PC-3 (cell line): Measurements from ENCODE around the gene RTN4RL2. TPM values are rescaled to one million over a fixed set of nuclear protein-coding genes. Genes with fewer than 3 reads are reported as not detected.
A peak's percentile ranks its signal among the peaks of the same experiment; 100 is the strongest.

Experiments
- ATAC-seq: fragments of 200-7000 bp; cut with Tn5 transposase; 2 replicates; pipeline ENCODE4 v1.9.1; 2020; ENCODE audit warnings: mild to moderate bottlenecking, moderate library complexity
- BruUV-seq: library from RNA; stranded (reverse); fragments of 400-500 nt; replicated peaks from 2 replicates; lab custom pipeline; 2021; lab: Mats Ljungman, UMichigan
- CTCF ChIA-PET: fragments of 300-600 bp; sonication (Branson Sonifier 250); formaldehyde crosslinking; loops from one replicate; lab custom pipeline; 2022; ENCODE audit warnings: antibody characterized with exemption; lab: Charles Lee
- POLR2A ChIA-PET: fragments of 300-600 bp; sonication (Branson Sonifier 250); formaldehyde crosslinking; loops from one replicate; lab custom pipeline; 2022; ENCODE audit warnings: antibody characterized with exemption; ENCODE audit not compliant: unreplicated experiment; lab: Charles Lee
- DNase-seq: peaks from one replicate; pipeline ENCODE4 v3.0.0-alpha.2; 2015
- H2AFZ ChIP-seq: fragments of 300-600 bp; sonication (generic); 2 replicates; pipeline ENCODE4 v1.6.0; 2016; ENCODE audit warnings: antibody characterized with exemption, low read length
- H3F3A ChIP-seq: fragments of 300-600 bp; sonication (generic); one replicate; pipeline ENCODE4 v1.6.0; 2017; ENCODE audit warnings: antibody characterized with exemption, low read length, control low read depth, mild to moderate bottlenecking; ENCODE audit not compliant: unreplicated experiment
- H3K27ac ChIP-seq: fragments of 300-600 bp; sonication (generic); 2 replicates; pipeline ENCODE4 v1.5.1; 2016; ENCODE audit warnings: mild to moderate bottlenecking, low read length
- H3K27me3 ChIP-seq: fragments of 300-600 bp; sonication (generic); 2 replicates; pipeline ENCODE4 v1.6.1; 2016; ENCODE audit warnings: low read length, mixed read lengths
- H3K36me3 ChIP-seq: fragments of 300-600 bp; sonication (generic); 2 replicates; pipeline ENCODE4 v1.6.1; 2016; ENCODE audit warnings: low read depth, mixed run types, low read length, mixed read lengths
- H3K4me1 ChIP-seq: fragments of 300-600 bp; sonication (generic); 2 replicates; pipeline ENCODE4 v1.5.1; 2016; ENCODE audit warnings: low read length; ENCODE audit not compliant: insufficient read depth
- H3K4me2 ChIP-seq: fragments of 300-600 bp; sonication (generic); 2 replicates; pipeline ENCODE4 v1.6.0; 2016; ENCODE audit warnings: low read length
- H3K4me3 ChIP-seq: fragments of 300-600 bp; sonication (generic); 2 replicates; pipeline ENCODE4 v1.5.1; 2016; ENCODE audit warnings: mild to moderate bottlenecking, low read length, mixed read lengths
- H3K79me2 ChIP-seq: fragments of 300-600 bp; sonication (generic); 2 replicates; pipeline ENCODE4 v1.6.1; 2017; ENCODE audit warnings: low read length, mixed read lengths
- H3K9ac ChIP-seq: fragments of 300-600 bp; sonication (generic); 2 replicates; pipeline ENCODE4 v1.6.0; 2016; ENCODE audit warnings: mild to moderate bottlenecking, low read length
- H3K9me2 ChIP-seq: fragments of 300-600 bp; sonication (generic); replicated peaks from 2 replicates; pipeline ENCODE4 v1.6.1; 2016; ENCODE audit warnings: mixed run types, low read length, mixed read lengths
- H3K9me3 ChIP-seq: fragments of 300-600 bp; sonication (generic); 2 replicates; pipeline ENCODE4 v1.6.1; 2016; ENCODE audit warnings: low read length, mixed read lengths
- H4K20me1 ChIP-seq: fragments of 300-600 bp; sonication (generic); 2 replicates; pipeline ENCODE4 v1.6.1; 2016; ENCODE audit warnings: low read length, mixed read lengths
- EZH2 ChIP-seq: fragments of 300-600 bp; sonication (generic); IDR thresholded peaks from one replicate; pipeline ENCODE4 v1.6.1; 2017; ENCODE audit warnings: antibody characterized with exemption, mild to moderate bottlenecking, low read length; ENCODE audit not compliant: unreplicated experiment
- EZH2phosphoT487 ChIP-seq: fragments of 300-600 bp; sonication (generic); IDR thresholded peaks from 2 replicates; pipeline ENCODE4 v1.6.1; 2018; ENCODE audit warnings: mild to moderate bottlenecking, antibody characterized with exemption, low read length, borderline replicate concordance
- intact Hi-C: fragments of 100-400 bp; cut with micrococcal nuclease; formaldehyde crosslinking; loops from 2 replicates; pipeline ENCODE4 v1.9.0; 2023
- total RNA-seq: library from RNA; depleted of rRNA; stranded (reverse); fragments of >200 nt; gene quantifications from 2 replicates; pipeline ENCODE4 v1.2.3, GENCODE V29; 2014
- TF ChIP-seq, protein P1 (sequence below): fragments of 300-600 bp; sonication (generic); conservative IDR thresholded peaks from 2 replicates; pipeline ENCODE4 v1.5.1; 2017; ENCODE audit warnings: antibody characterized with exemption, low read depth, mild to moderate bottlenecking, low read length

The RTN4RL2 gene
- total RNA-seq, 1 experiment from 2014 or later = 3.5 TPM

DNA sequence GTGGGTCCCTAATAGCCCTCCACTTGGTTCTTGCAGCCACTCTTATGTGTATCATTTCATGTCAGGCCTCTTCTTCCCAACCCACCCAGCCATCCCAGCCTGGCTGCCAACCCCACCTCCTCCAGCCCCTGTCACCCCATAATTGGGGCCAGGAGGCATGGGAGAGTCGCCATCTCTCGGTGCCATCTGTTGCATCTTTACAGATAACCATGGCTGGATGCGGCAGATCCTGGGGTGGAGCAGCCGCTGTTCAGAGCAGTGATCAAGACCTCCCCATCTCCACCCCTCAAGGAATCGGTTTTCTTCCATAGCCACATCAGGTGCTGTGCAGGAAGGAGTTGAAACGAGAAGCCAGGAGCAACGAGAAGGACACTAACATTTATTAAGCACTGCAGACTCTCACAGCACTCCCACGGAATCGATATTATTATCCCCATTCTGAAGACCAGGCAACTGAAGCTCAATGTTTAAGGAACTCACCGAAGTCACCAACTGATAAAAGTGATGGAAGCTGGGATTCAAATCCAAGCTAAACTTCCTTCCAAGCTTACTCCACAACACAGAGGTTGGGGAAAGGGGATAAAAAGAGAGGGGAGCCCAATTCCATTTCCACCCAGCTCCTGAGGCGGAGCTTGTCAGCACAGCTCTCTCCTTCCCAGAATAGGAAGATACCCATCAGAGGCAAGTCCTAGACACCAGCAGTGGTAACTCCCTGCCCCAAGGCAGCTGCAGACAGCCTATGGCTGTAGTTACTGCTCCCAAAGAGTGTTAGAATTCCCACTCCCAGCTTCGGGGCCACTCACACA lies 52.5 kb downstream of the RTN4RL2 start:
- POLR2A ChIA-PET = no interaction called here

DNA sequence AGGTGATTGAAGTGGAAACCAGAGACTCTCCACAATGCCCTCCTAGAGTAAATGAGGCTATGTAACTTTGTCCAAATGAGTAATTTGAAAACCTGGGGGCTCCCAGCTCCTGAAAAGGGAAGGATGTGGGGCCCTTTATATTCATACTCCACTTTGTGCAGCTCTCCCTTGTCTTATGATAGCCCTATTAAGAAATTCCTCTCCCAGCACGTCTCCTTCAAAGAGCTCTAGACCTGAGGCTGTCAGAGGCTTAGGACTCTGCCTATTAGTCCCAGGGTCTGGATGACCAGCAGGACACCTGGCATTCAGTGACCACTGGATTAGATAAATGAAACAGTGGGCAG lies 53.1 kb downstream of the RTN4RL2 start:
- Histone ChIP-seq H3K4me3 (no peak overlapping the region), H2AFZ (no peak overlapping the region), H3K27me3 (no peaks in the 10 kb centered on the region), H3K79me2 (no peaks in the 10 kb centered on the region), H3K9me2 (no peaks in the 10 kb centered on the region), H3K9me3 (no peaks in the 10 kb centered on the region), H3K4me1 (peaks cover 9% of the 10 kb centered on the region), H3F3A (no peaks in the 10 kb centered on the region), H3K4me2 (peak overlapping the region; percentile 100; the same call in 1 of the 2 replicates), H3K36me3 (no peaks in the 10 kb centered on the region), H4K20me1 (no peaks in the 10 kb centered on the region), H3K9ac (no peak overlapping the region), H3K27ac (no peak overlapping the region)
- BruUV-seq = TSS peak; percentile 33
- DNase-seq (no peak), ATAC-seq (no peak)
- ChIA-PET CTCF (interaction anchor here (0.5 to 0.7 kb wide), 2 partner anchors 69 to 168 kb away, joined by 3 to 9 read pairs; no protein-coding TSS in a partner anchor), POLR2A (no interaction called here)
- intact Hi-C loops = no loop called here
- TF ChIP-seq EZH2 = no peak
- no peak for TF ChIP-seq EZH2phosphoT487

More for the DNA sequence above, 52.5 kb downstream of the RTN4RL2 start:
- H3K9me3 ChIP-seq = no peaks in the 10 kb centered on the region
- no peaks in the 10 kb centered on the region for H3K9me2 ChIP-seq
- CTCF ChIA-PET = interaction anchor here (0.7 kb wide), 1 partner anchor 69 kb away, joined by 3 read pairs; no protein-coding TSS in a partner anchor
- no peaks in the 10 kb centered on the region for H4K20me1 ChIP-seq
- DNase-seq = no peak
- no peak overlapping the region for H3K4me3 ChIP-seq
- no peaks in the 10 kb centered on the region for H3K36me3 ChIP-seq
- peaks cover 9% of the 10 kb centered on the region for H3K4me1 ChIP-seq
- BruUV-seq = no TSS peak
- H3K4me2 ChIP-seq = 0 out of 2 replicates have a peak overlapping the region, but pooled peaks have one; percentile 100
- ATAC-seq = no peak
- no peak overlapping the region for H3K9ac ChIP-seq
- no peaks in the 10 kb centered on the region for H3K27me3 ChIP-seq
- no peak overlapping the region for H2AFZ ChIP-seq
- intact Hi-C loops = no loop called here
- no peak for TF ChIP-seq EZH2phosphoT487
- no peak for TF ChIP-seq EZH2
- TF ChIP-seq, protein P1, sequence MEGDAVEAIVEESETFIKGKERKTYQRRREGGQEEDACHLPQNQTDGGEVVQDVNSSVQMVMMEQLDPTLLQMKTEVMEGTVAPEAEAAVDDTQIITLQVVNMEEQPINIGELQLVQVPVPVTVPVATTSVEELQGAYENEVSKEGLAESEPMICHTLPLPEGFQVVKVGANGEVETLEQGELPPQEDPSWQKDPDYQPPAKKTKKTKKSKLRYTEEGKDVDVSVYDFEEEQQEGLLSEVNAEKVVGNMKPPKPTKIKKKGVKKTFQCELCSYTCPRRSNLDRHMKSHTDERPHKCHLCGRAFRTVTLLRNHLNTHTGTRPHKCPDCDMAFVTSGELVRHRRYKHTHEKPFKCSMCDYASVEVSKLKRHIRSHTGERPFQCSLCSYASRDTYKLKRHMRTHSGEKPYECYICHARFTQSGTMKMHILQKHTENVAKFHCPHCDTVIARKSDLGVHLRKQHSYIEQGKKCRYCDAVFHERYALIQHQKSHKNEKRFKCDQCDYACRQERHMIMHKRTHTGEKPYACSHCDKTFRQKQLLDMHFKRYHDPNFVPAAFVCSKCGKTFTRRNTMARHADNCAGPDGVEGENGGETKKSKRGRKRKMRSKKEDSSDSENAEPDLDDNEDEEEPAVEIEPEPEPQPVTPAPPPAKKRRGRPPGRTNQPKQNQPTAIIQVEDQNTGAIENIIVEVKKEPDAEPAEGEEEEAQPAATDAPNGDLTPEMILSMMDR = no peak
- no peak overlapping the region for H3K27ac ChIP-seq
- H3K79me2 ChIP-seq = no peaks in the 10 kb centered on the region
- H3F3A ChIP-seq = no peaks in the 10 kb centered on the region

DNA sequence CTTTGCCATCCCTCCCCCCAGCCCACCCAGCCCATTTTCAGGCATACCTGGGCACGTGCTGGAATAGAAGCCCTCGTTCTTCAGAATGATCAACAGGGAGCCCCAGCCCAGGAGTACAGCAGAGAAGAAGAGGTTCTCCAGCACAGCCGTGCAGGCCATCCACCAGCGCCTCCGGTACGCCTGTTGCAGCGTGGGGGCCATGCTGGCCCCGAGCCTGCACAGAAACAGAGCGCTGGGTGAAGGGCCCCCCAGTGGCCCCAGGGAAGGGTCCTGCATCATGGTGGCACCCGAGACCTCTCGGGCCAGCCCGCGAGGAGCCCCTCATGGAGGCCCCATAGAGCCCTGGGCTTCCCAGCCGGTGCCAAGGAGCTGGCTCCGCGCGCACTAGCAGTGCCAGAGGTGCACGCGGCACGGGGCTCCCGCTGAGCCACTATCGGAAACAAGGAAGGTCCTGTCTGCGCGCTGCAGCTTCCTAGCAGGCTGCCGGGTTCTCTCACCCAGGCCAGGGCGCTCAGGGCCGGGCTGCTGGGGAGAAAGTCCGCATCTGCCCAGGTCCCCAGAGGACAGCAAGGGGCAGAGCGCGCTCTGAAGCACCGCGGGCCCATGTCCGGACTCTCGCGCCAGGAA lies 53.7 kb downstream of the RTN4RL2 start:
- Histone ChIP-seq H3K36me3 (no peaks in the 10 kb centered on the region), H3K9me2 (no peaks in the 10 kb centered on the region), H3K4me1 (peaks cover 9% of the 10 kb centered on the region), H3F3A (no peaks in the 10 kb centered on the region), H2AFZ (peak overlapping the region; percentile 83), H3K79me2 (no peaks in the 10 kb centered on the region), H3K9me3 (no peaks in the 10 kb centered on the region), H3K27me3 (no peaks in the 10 kb centered on the region), H3K27ac (no peak overlapping the region), H4K20me1 (no peaks in the 10 kb centered on the region), H3K9ac (peak overlapping the region; percentile 62), H3K4me2 (peak overlapping the region; percentile 100), H3K4me3 (peak overlapping the region; percentile 94)
- ChIA-PET CTCF (interaction anchor here (0.5 to 1.1 kb wide), 2 partner anchors 55 to 168 kb away, joined by 4 to 9 read pairs; no protein-coding TSS in a partner anchor), POLR2A (no interaction called here)
- peak; percentile 41 for DNase-seq
- intact Hi-C loops = no loop called here
- TF ChIP-seq, protein P1 = no peak
- ATAC-seq = peak; percentile 65
- no TSS peak for BruUV-seq
